Ovary (tissue), 9 donors: ENCODE measurements around the gene LSR. TPM values are rescaled to one million over a fixed set of nuclear protein-coding genes. Genes with fewer than 3 reads are reported as not detected.

Experiments used
- DNase-seq, 5 donors: peaks; one replicate each; pipeline ENCODE4 v3.0.0-alpha.2; 2019 to 2020
- H3K27ac ChIP-seq, 2 donors: fragments of 200-600 bp; one replicate each; pipeline versions ENCODE4 v1.5.1 to v1.8.0; 2019 to 2022
- H3K27me3 ChIP-seq: fragments of 200-600 bp; one replicate; pipeline ENCODE4 v1.8.0; 2022
- H3K36me3 ChIP-seq: fragments of 200-600 bp; sonication (generic); one replicate; pipeline ENCODE4 v1.5.1; 2019
- H3K4me1 ChIP-seq: one replicate; pipeline ENCODE4 v1.8.1; 2013; ENCODE audit warnings: mild to moderate bottlenecking, moderate library complexity; ENCODE audit not compliant: insufficient read depth
- H3K4me3 ChIP-seq: fragments of 200-600 bp; sonication (generic); one replicate; pipeline ENCODE4 v1.5.1; 2017
- H3K9me3 ChIP-seq, 2 donors: fragments of 200-600 bp in 1 of 2; sonication (generic) in 1 of 2; one replicate each; pipeline versions ENCODE4 v1.5.1 to v1.8.1; 2013 to 2019; ENCODE audit warnings: mild to moderate bottlenecking in 1 of 2, moderate library complexity in 1 of 2
- EP300 ChIP-seq: sonication (generic); formaldehyde crosslinking; IDR thresholded peaks from one replicate; pipeline ENCODE4 v1.6.1; 2017; ENCODE audit warnings: antibody characterized with exemption
- POLR2A ChIP-seq: fragments of 450-650 bp; IDR thresholded peaks from one replicate; pipeline ENCODE4 v1.6.1; 2017; ENCODE audit warnings: antibody characterized with exemption, mild to moderate bottlenecking, moderate library complexity
- WGBS, 3 donors: extraction: QIAGEN DNeasy Blood & Tissue Kit in 1 of 3; methylation state at CpG; one replicate each; pipeline versions ENCODE4 v1.1.5 to v1.1.7; 2013 to 2017; 5-methylcytosine and 5-hydroxymethylcytosine counted together
- intact Hi-C, 4 donors: fragments of 100-400 bp; cut with DNase I; formaldehyde crosslinking; loops; one replicate each; pipeline versions ENCODE4 v1.11.0 to v1.15.1; 2022 to 2023
- polyA plus RNA-seq, 2 donors: library from polyadenylated mRNA; stranded (reverse); fragments of 200-250 nt in 1 of 2; fragments of 350-450 nt in 1 of 2; fragmentation: Illumina TruSeq in 1 of 2; extraction: RNeasy Lipid Tissue Mini Kit (QIAGEN cat#74804) in 1 of 2; gene quantifications; one replicate each; pipeline ENCODE4 v1.2.3, GENCODE V29; 2013 to 2014
- total RNA-seq, 7 donors: library from RNA; depleted of rRNA in 2 of 7; stranded (reverse); fragments of >200 nt in 2 of 7; fragmentation: NEBNext Ultra II Directional in 3 of 7; extraction: Animal tissue kit (Norgen Biotek cat#: 25700) in 3 of 7; gene quantifications; one replicate each; pipeline versions ENCODE4 v1.1.0 to v1.2.4, GENCODE V29; 2016 to 2023
- TF ChIP-seq, protein P1 (sequence below), 3 donors: fragments of 450-650 bp in 2 of 3; fragments of 200-600 bp in 1 of 3; IDR thresholded peaks; one replicate each; pipeline versions ENCODE4 v1.5.1 to v1.8.0; 2016 to 2022; ENCODE audit warnings: antibody characterized with exemption in 3 of 3, mild to moderate bottlenecking in 1 of 3
- donor health status: DM: no; HTN: no; CAD: no; lungs with moderate emphysema.
- donor health status: DM: no; HTN: no; CAD: no.
- donor health status: Bipolar disorder and iron deficiency.
- donor health status: DM: yes; HTN: yes; CAD: no.
- donor health status: DM: no; HTN: no; CAD: no.
- donor health status: DM: yes; HTN: yes; CAD: no.

The LSR gene
- total and polyA plus RNA-seq, 9 donors, result 3.3 to 69.8 (median 12.9) TPM

DNA sequence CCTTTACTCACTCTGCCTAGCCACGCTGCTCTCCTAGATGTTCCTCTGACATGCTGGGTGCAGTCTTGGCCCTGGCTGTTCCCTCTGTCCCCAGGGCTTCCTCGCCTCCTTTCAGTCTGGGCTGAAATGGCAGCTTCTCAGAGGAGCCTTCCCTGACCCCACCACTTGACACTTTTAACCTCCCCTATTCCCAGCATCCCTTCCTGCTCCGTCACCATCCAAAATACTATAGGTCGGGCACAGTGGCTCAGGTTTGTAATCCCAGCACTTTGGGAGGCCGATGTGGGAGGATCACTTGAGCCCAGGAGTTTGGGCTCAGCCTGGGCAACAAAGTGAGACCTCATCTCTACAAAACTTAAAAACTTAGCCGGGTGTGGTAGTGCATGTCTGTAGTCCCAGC is 22.9 kb upstream of the LSR start:
- TF ChIP-seq, protein P1, sequence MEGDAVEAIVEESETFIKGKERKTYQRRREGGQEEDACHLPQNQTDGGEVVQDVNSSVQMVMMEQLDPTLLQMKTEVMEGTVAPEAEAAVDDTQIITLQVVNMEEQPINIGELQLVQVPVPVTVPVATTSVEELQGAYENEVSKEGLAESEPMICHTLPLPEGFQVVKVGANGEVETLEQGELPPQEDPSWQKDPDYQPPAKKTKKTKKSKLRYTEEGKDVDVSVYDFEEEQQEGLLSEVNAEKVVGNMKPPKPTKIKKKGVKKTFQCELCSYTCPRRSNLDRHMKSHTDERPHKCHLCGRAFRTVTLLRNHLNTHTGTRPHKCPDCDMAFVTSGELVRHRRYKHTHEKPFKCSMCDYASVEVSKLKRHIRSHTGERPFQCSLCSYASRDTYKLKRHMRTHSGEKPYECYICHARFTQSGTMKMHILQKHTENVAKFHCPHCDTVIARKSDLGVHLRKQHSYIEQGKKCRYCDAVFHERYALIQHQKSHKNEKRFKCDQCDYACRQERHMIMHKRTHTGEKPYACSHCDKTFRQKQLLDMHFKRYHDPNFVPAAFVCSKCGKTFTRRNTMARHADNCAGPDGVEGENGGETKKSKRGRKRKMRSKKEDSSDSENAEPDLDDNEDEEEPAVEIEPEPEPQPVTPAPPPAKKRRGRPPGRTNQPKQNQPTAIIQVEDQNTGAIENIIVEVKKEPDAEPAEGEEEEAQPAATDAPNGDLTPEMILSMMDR (IDR thresholded peaks at IDR 0.05), result no peak
- TF ChIP-seq EP300 (no peak), POLR2A (no peak)
- Histone ChIP-seq H3K4me3 (no peak overlapping the region), H3K9me3 (peaks cover 0 to 3% of the 10 kb centered on the region in 2 donors), H3K27ac (no peak overlapping the region), H3K4me1 (no peaks in the 10 kb centered on the region), H3K27me3 (no peaks in the 10 kb centered on the region), H3K36me3 (no peaks in the 10 kb centered on the region)
- WGBS, 3 donors, result 83 to 90% (median 87%) methylated on average over 6 of the region's 6 CpGs
- intact Hi-C loops, result no loop called here
- DNase-seq, result no peak

DNA sequence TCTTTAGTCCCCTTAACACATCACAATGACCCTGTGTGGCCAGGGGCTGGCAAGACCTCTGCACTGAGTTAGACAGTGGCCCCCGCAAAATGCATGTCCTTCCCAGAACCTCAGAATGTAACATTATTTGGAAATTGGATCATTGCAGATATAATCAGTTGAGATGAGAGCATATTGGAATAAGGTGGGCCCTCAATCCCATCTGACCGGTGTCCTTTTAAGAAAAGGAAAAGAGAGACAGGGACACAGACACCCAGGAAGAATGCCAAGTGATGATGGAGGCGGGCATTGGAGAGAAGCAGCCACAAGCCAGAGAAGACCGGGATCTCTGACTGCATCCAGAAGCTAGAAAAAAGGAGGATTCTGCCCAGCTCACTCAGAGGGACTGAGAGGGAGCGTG is 22.1 kb upstream of the LSR start:
- DNase-seq, result no peak
- Histone ChIP-seq H3K4me1 (no peaks in the 10 kb centered on the region), H3K27ac (no peak overlapping the region), H3K9me3 (peaks cover 0 to 3% of the 10 kb centered on the region in 2 donors), H3K36me3 (no peaks in the 10 kb centered on the region), H3K4me3 (no peak overlapping the region), H3K27me3 (no peaks in the 10 kb centered on the region)
- intact Hi-C loops, result no loop called here
- 76 to 82% (median 77%) methylated on average over 5 of the region's 5 CpGs for WGBS, 3 donors
- TF ChIP-seq POLR2A, result no peak
- TF ChIP-seq, protein P1 (IDR thresholded peaks at IDR 0.05), result no peak
- no peak for TF ChIP-seq EP300

DNA sequence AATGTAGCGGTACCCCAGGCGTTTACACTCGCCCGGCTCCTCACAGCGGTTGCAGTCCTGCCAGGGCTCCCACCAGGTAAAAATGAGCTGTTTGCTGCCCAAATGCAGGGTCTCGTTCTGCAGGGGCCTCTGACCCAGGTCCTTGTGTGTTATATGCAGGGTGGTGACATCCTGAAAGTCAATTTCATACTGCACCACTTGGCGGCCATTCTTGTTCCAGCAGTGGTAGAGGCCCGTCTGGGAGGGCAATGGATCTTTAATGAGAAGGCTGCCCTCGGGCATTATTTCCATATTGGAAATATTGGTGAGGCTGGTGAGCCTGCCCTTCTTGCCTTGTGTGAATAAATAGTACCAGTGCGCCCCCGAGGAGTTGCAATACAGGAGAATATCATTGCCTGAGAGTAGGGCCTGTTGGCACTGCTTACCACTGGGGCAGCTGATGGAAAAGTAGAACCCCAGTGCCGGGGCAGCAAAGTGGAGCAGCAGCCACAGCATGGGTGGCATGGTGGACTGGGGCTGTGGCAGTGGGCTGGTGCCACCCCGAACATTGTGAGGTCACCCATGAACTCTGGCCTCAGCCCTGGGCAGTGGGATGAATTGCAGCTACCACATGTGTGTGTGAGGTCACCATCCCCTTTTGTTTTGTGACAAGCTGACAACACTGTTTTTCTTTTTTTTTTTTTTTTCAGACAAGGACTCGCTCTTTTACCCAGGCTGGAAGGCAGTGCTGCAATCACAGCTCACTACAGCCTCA is 20.4 kb upstream of the LSR start, which contains the start of gene FAM187B:
Gene FAM187B (minus strand): TSS at position 563 of the 754 bp plus-strand sequence. CDS start 59 bp downstream, at position 504.
- no peak within 1 kb of the TSS for H3K4me3 ChIP-seq
- no peaks in the 10 kb centered on the region for H3K9me3 ChIP-seq
- DNase-seq, result no peak
- H3K36me3 ChIP-seq, result no peaks in the 10 kb centered on the region
- TF ChIP-seq POLR2A (no peak), EP300 (no peak)
- TF ChIP-seq, protein P1 (IDR thresholded peaks at IDR 0.05), result no peak
- no peaks in the 10 kb centered on the region for H3K4me1 ChIP-seq
- no peaks in the 10 kb centered on the region for H3K27me3 ChIP-seq
- intact Hi-C loops, result no loop called here
- no peak within 1 kb of the TSS for H3K27ac ChIP-seq
- 83 to 88% (median 86%) methylated on average over 10 to 14 of the region's 14 CpGs for WGBS, 3 donors

DNA sequence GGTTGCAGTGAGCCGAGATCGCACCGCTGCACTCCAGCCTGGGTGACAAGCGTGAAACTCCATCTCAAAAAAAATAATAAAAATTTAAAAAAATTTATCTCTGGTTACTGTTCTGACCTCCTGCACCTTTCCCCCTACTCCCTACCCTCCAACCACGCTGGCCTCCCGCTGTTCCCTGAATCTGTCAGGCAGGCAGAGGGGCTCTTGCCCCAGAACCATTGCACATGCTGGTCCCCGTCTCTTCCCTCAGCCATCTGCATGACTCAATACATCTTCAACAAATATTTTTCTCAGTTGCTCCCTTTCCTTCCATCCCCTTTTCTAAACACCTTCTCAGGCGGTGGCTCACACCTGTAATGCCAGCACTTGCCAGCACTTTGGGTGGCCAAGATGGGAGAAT is 19.2 kb upstream of the LSR start:
- no peaks in the 10 kb centered on the region for H3K4me1 ChIP-seq
- H3K27me3 ChIP-seq, result no peaks in the 10 kb centered on the region
- no peaks in the 10 kb centered on the region for H3K36me3 ChIP-seq
- no peak overlapping the region for H3K4me3 ChIP-seq
- DNase-seq, result no peak
- WGBS, 3 donors, result 83 to 86% (median 85%) methylated on average over 8 of the region's 8 CpGs
- intact Hi-C loops, result no loop called here
- TF ChIP-seq, protein P1 (IDR thresholded peaks at IDR 0.05), result no peak
- TF ChIP-seq POLR2A (no peak), EP300 (no peak)
- H3K27ac ChIP-seq, result no peak overlapping the region
- H3K9me3 ChIP-seq, result no peaks in the 10 kb centered on the region
